ENCODE measurements around the gene SLC18A3. TPM values are rescaled to one million over a fixed set of nuclear protein-coding genes. Genes with fewer than 3 reads are reported as not detected.

The SLC18A3 gene
- total RNA-seq, 1 donor from 2014 or later: not detected

- Histone ChIP-seq H3K36me3 (ENCODE audit: control insufficient read depth, insufficient read depth, low read length) (no peaks in the 10 kb centered on the region), H3K4me3 (ENCODE audit: low read depth, low read length) (no peak overlapping the region), H3K27me3 (ENCODE audit: control insufficient read depth, insufficient read depth, low read length) (peaks cover 8% of the 10 kb centered on the region)
- no peak for TF ChIP-seq CTCF (IDR thresholded peaks at IDR 0.05; ENCODE audit: insufficient read depth, low read length, poor library complexity, severe bottlenecking)
- DNase-seq (ENCODE audit: low read depth): no peak
Measured at GRCh38 chr10:49633327-49634068, 23.4 kb downstream of the SLC18A3 start.

GRCh38 chr10:49634069-49634660 lies 24.1 kb downstream of the SLC18A3 start:
- DNase-seq (ENCODE audit: low read depth): no peak
- H3K27me3 ChIP-seq (ENCODE audit: control insufficient read depth, insufficient read depth, low read length): peaks cover 10% of the 10 kb centered on the region
- no peak overlapping the region for H3K4me3 ChIP-seq (ENCODE audit: low read depth, low read length)
- H3K36me3 ChIP-seq (ENCODE audit: control insufficient read depth, insufficient read depth, low read length): no peaks in the 10 kb centered on the region
- no peak for TF ChIP-seq CTCF (IDR thresholded peaks at IDR 0.05; ENCODE audit: insufficient read depth, low read length, poor library complexity, severe bottlenecking)

DNA sequence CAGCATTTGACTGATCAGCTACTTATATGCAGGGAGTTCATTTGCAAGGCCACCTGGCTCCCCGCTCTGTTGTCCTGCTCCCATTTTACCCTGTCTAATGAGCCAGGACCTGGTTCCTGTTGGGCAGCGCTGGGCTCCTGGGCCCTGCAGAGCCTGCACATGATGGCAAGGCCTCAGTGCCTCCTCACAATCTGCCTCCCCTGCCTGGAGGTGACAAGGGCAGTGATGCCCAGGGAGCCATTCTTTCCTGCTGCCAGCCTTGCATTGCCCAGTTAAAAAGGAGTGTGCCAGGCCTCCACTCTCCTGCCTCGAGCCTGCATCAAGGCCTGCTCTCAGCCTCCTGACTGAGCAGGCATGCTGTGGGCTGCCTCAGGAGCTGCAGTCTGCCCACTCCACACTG lies 32.2 kb downstream of the SLC18A3 start:
- no peak for DNase-seq (ENCODE audit: low read depth)
- no peaks in the 10 kb centered on the region for H3K36me3 ChIP-seq (ENCODE audit: control insufficient read depth, insufficient read depth, low read length)
- no peak overlapping the region for H3K4me3 ChIP-seq (ENCODE audit: low read depth, low read length)
- no peak for TF ChIP-seq CTCF (IDR thresholded peaks at IDR 0.05; ENCODE audit: insufficient read depth, low read length, poor library complexity, severe bottlenecking)
- H3K27me3 ChIP-seq (ENCODE audit: control insufficient read depth, insufficient read depth, low read length): peaks cover 5% of the 10 kb centered on the region

- no peak for DNase-seq (ENCODE audit: low read depth)
- peaks cover 5% of the 10 kb centered on the region for H3K27me3 ChIP-seq (ENCODE audit: control insufficient read depth, insufficient read depth, low read length)
- H3K36me3 ChIP-seq (ENCODE audit: control insufficient read depth, insufficient read depth, low read length): no peaks in the 10 kb centered on the region
- no peak overlapping the region for H3K4me3 ChIP-seq (ENCODE audit: low read depth, low read length)
- no peak for TF ChIP-seq CTCF (IDR thresholded peaks at IDR 0.05; ENCODE audit: insufficient read depth, low read length, poor library complexity, severe bottlenecking)
Measured at GRCh38 chr10:49643241-49644034, 33.3 kb downstream of the SLC18A3 start.

- peaks cover 2% of the 10 kb centered on the region for H3K27me3 ChIP-seq (ENCODE audit: control insufficient read depth, insufficient read depth, low read length)
- no peak for TF ChIP-seq CTCF (IDR thresholded peaks at IDR 0.05; ENCODE audit: insufficient read depth, low read length, poor library complexity, severe bottlenecking)
- no peak overlapping the region for H3K4me3 ChIP-seq (ENCODE audit: low read depth, low read length)
- no peaks in the 10 kb centered on the region for H3K36me3 ChIP-seq (ENCODE audit: control insufficient read depth, insufficient read depth, low read length)
- DNase-seq (ENCODE audit: low read depth): no peak
Measured at GRCh38 chr10:49644035-49644646, 34.0 kb downstream of the SLC18A3 start.
